MCF 10A (cell line): ENCODE data around the gene MET. TPM values are rescaled to one million over a fixed set of nuclear protein-coding genes. Genes with fewer than 3 reads are reported as not detected.

Source experiments
- BruUV-seq: library from RNA; stranded (reverse); fragments of 400-500 nt; replicated peaks from 2 replicates; lab custom pipeline; 2021; lab: Mats Ljungman, UMichigan
- CTCF ChIA-PET: fragments of 300-600 bp; sonication (Branson Sonifier 250); formaldehyde crosslinking; extraction: SDS; loops from one replicate; lab custom pipeline; 2021; ENCODE audit warnings: antibody characterized with exemption, inconsistent platforms; lab: Yijun Ruan, JAX
- POLR2A ChIA-PET: fragments of 300-600, 350-650 bp; sonication (Branson Sonifier 250); formaldehyde crosslinking; extraction: SDS; loops from one replicate; lab custom pipeline; 2020; ENCODE audit warnings: antibody characterized with exemption, inconsistent platforms; lab: Yijun Ruan, JAX
- DNase-seq: peaks from one replicate; pipeline ENCODE4 v3.0.0-alpha.2; 2018; ENCODE audit not compliant: unreplicated experiment
- H3K27ac Mint-ChIP-seq: one replicate; pipeline ENCODE4 v1.8.0; 2022; ENCODE audit warnings: mild to moderate bottlenecking, low read depth, mixed read lengths; ENCODE audit not compliant: unreplicated experiment
- H3K27me3 Mint-ChIP-seq: one replicate; pipeline ENCODE4 v1.8.0; 2022; ENCODE audit warnings: mixed read lengths; ENCODE audit not compliant: insufficient read depth, unreplicated experiment
- H3K36me3 Mint-ChIP-seq: one replicate; pipeline ENCODE4 v1.8.0; 2022; ENCODE audit warnings: mild to moderate bottlenecking, moderate library complexity, mixed read lengths; ENCODE audit not compliant: insufficient read depth, unreplicated experiment
- H3K4me1 Mint-ChIP-seq: one replicate; pipeline ENCODE4 v1.8.0; 2022; ENCODE audit warnings: mixed read lengths; ENCODE audit not compliant: insufficient read depth, unreplicated experiment
- H3K4me3 Mint-ChIP-seq: one replicate; pipeline ENCODE4 v1.8.0; 2022; ENCODE audit warnings: mild to moderate bottlenecking, moderate library complexity, mixed read lengths; ENCODE audit not compliant: unreplicated experiment
- H3K9me3 Mint-ChIP-seq: one replicate; pipeline ENCODE4 v1.8.0; 2022; ENCODE audit warnings: mixed read lengths; ENCODE audit not compliant: unreplicated experiment
- intact Hi-C: fragments of 100-400 bp; cut with micrococcal nuclease; formaldehyde crosslinking; loops from 2 replicates; pipeline ENCODE4 v1.14.1; 2022
- total RNA-seq: library from RNA; stranded (reverse); gene quantifications from 2 replicates; pipeline ENCODE4 v1.2.3, GENCODE V29; 2022
- TF ChIP-seq, protein P1 (sequence below): fragments of 200-600 bp; IDR thresholded peaks from one replicate; pipeline ENCODE4 v1.8.0; 2022; ENCODE audit warnings: antibody characterized with exemption, mild to moderate bottlenecking; ENCODE audit not compliant: unreplicated experiment

MET gene
- total RNA-seq, 1 experiment from 2014 or later: 129 TPM

DNA sequence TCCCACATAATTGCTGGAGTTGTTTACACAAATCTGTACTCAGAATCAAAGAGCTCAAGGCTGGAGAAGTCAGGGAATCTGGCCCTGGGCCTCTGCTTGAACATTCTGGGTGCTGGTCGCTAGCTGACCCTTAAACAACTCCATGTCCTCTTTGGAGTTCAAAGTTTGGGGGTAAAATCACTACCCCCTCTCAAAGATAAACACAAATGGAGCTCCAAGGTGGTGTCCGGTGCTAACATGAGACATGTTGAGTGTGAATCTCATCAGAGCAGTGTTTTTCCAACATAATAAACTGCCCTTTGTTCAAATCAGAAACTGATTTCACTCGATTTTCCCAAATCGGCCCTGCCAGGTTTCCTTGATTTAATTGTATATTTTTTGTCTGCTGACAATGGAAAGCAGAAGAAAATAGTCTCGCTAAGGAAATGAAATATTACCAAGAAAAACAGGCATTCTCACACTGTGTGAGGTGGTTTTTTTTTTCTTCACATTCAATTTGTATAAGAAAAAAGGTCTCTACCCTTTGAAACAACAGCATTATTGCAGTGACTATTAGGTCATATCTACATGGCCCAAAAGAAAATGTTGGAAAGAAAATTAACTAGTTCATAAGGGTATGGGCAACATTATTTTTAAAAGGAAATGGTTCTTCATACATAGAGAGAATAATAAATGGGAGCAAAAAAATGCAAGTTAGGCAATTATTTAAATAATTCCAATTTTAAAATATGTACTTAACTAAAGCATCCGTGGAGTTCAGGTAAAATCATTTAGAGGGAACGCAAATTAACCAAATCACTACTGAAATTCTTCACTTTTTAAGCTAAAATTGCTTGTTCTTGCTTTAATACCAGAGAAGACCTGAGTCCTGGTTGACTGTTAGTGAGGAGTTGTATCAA, 134.3 kb downstream of the MET start:
- H3K4me3 Mint-ChIP-seq: no peak overlapping the region
- CTCF ChIA-PET: interaction anchor here (0.5 to 10.0 kb wide), 6 partner anchors 50 to 212 kb away, joined by 3 to 205 read pairs (median 4); partner anchors contain the start of gene MET
- POLR2A ChIA-PET: interaction anchor here (0.6 to 1.2 kb wide), 4 partner anchors 69 to 571 kb away, joined by 3 to 7 read pairs (median 4); no protein-coding TSS in a partner anchor
- DNase-seq: no peak
- H3K27ac Mint-ChIP-seq: no peak overlapping the region
- TF ChIP-seq, protein P1, sequence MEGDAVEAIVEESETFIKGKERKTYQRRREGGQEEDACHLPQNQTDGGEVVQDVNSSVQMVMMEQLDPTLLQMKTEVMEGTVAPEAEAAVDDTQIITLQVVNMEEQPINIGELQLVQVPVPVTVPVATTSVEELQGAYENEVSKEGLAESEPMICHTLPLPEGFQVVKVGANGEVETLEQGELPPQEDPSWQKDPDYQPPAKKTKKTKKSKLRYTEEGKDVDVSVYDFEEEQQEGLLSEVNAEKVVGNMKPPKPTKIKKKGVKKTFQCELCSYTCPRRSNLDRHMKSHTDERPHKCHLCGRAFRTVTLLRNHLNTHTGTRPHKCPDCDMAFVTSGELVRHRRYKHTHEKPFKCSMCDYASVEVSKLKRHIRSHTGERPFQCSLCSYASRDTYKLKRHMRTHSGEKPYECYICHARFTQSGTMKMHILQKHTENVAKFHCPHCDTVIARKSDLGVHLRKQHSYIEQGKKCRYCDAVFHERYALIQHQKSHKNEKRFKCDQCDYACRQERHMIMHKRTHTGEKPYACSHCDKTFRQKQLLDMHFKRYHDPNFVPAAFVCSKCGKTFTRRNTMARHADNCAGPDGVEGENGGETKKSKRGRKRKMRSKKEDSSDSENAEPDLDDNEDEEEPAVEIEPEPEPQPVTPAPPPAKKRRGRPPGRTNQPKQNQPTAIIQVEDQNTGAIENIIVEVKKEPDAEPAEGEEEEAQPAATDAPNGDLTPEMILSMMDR: no peak
- H3K36me3 Mint-ChIP-seq: no peaks in the 10 kb centered on the region
- no peaks in the 10 kb centered on the region for H3K9me3 Mint-ChIP-seq
- intact Hi-C loops: loop anchor here (5.0 kb wide), 1 partner anchor 279 kb away; the partner anchor contains the start of gene CAV1
- BruUV-seq: no TSS peak
- H3K27me3 Mint-ChIP-seq: no peaks in the 10 kb centered on the region
- H3K4me1 Mint-ChIP-seq: peaks cover 28% of the 10 kb centered on the region

DNA sequence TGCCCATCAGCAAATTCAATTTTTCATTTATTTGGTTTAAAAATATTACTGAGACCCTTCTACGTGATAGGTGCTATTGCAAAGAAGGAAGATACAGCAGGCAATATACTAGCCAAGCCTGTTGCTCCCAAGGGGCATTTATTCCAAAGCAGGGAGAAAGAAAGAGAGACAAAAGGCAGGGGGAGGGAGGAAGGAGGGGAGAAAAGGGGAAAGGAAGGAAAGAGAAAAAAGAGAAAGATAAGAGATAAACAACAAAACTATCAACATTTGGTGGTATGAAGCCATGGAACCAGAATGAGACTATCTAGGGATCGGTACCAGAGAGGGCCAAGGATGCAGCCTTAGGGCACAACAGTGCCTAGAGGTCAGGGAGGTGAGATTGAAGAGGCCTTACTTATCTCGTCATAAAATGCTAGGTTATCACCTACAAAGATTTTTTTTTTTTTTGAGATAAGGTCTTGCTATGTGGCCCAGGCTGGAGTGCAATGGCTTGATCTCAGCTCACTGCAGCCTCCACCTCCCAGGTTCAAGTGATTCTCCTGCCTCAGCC, 135.1 kb downstream of the MET start:
- POLR2A ChIA-PET: interaction anchor here (1.3 kb wide), 1 partner anchor 281 kb away, joined by 3 read pairs; no protein-coding TSS in a partner anchor
- no TSS peak for BruUV-seq
- no peak for DNase-seq
- Mint-ChIP-seq H3K27me3 (no peaks in the 10 kb centered on the region), H3K27ac (no peak overlapping the region), H3K36me3 (no peaks in the 10 kb centered on the region), H3K9me3 (no peaks in the 10 kb centered on the region), H3K4me1 (peaks cover 26% of the 10 kb centered on the region), H3K4me3 (no peak overlapping the region)
- TF ChIP-seq, protein P1: no peak
- intact Hi-C loops: loop anchor here (5.0 kb wide), 1 partner anchor 280 kb away; the partner anchor contains the start of gene CAV1
- CTCF ChIA-PET: interaction anchor here (0.5 to 10.0 kb wide), 5 partner anchors 49 to 626 kb away, joined by 3 to 205 read pairs (median 5); partner anchors contain the start of gene MET

DNA sequence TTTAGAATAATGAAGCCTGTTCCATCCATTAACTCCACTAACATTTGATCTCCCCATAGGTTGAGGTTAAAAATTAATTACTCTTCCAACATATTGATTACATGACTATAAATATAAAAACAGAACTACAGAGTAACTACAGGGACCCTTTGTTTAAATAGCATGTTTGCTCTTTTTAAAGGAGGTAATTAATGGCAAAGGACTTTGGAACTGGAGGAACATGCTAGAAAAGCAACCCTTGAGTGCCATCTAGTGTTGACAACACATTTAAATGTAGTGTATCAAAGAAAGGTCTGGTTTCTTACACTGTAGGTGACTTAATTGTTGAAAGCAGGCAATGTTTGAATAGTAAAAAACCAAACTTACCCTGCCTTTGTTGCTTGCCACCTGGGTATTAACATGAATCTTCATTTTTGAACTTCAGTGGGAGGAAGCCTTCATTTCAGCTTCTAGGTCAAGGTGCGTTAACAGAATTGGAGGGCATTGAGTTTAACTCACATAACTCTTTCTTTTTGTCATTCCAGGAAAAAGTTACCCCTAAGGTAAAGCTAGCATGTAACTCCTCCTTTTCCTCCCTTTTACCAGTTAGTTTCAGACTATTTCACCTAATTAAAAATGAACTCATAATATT, 137.8 kb downstream of the MET start:
- peaks cover 19% of the 10 kb centered on the region for H3K4me1 Mint-ChIP-seq
- TF ChIP-seq, protein P1: peak; percentile 64

More for the DNA sequence above, 137.8 kb downstream of the MET start:
- intact Hi-C loops: loop anchor here (1.0 to 5.0 kb wide), 6 partner anchors 138 to 636 kb away; partner anchors contain the start of gene CAV1
- Mint-ChIP-seq H3K27me3 (no peaks in the 10 kb centered on the region), H3K9me3 (no peaks in the 10 kb centered on the region), H3K36me3 (no peaks in the 10 kb centered on the region), H3K4me3 (no peak overlapping the region), H3K27ac (peak overlapping the region; percentile 75)
- no TSS peak for BruUV-seq
- POLR2A ChIA-PET: interaction anchor here (0.6 to 2.6 kb wide), 11 partner anchors 33 to 283 kb away, joined by 3 to 24 read pairs (median 4); partner anchors contain the start of gene MET
- CTCF ChIA-PET: interaction anchor here (0.5 to 10.0 kb wide), 32 partner anchors 10 to 1991 kb away, joined by 3 to 205 read pairs (median 3); partner anchors contain the start of gene MET
- peak; percentile 77 for DNase-seq
